Gastroesophageal sphincter (tissue), 4 donors: ENCODE measurements around the gene FGFR1OP2. TPM values are rescaled to one million over a fixed set of nuclear protein-coding genes. Genes with fewer than 3 reads are reported as not detected.

Source experiments
- ATAC-seq: fragments of 150-250 bp; one replicate; pipeline ENCODE4 v1.9.1; 2016; ENCODE audit warnings: mild to moderate bottlenecking, moderate library complexity
- H3K27ac ChIP-seq, 4 donors: fragments of 200-600 bp; sonication (generic) in 3 of 4; 1 replicate in 3 of 4; 2 replicates in 1 of 4; pipeline ENCODE4 v1.5.1; 2016 to 2019
- H3K27me3 ChIP-seq: fragments of 200-600 bp; sonication (generic); one replicate; pipeline ENCODE4 v1.5.1; 2019
- H3K36me3 ChIP-seq, 2 donors: fragments of 200-600 bp; sonication (generic); one replicate each; pipeline ENCODE4 v1.5.1; 2019; ENCODE audit warnings: control low read depth in 1 of 2
- H3K4me1 ChIP-seq, 3 donors: fragments of 200-600 bp; sonication (generic); 1 replicate in 2 of 3; 2 replicates in 1 of 3; pipeline ENCODE4 v1.5.1; 2016 to 2019; ENCODE audit warnings: control low read depth in 2 of 3
- H3K4me3 ChIP-seq, 2 donors: fragments of 200-600 bp; sonication (generic); one replicate each; pipeline ENCODE4 v1.5.1; 2019; ENCODE audit warnings: mild to moderate bottlenecking in 1 of 2, moderate library complexity in 1 of 2
- H3K9me3 ChIP-seq, 3 donors: fragments of 200-600 bp; sonication (generic); one replicate each; pipeline ENCODE4 v1.5.1; 2017 to 2019; ENCODE audit warnings: control low read depth in 2 of 3
- CTCF ChIP-seq, 4 experiments: fragments of 200-600 bp in 2 of 4; fragments of 450-650 bp in 2 of 4; sonication (generic) in 1 of 4; IDR thresholded peaks; one replicate each; pipeline ENCODE4 v1.5.1; 2017 to 2019; ENCODE audit warnings: antibody characterized with exemption in 4 of 4, mild to moderate bottlenecking in 2 of 4, moderate library complexity in 2 of 4
- EP300 ChIP-seq: sonication (generic); formaldehyde crosslinking; IDR thresholded peaks from one replicate; pipeline ENCODE4 v1.6.1; 2017; ENCODE audit warnings: antibody characterized with exemption, mild to moderate bottlenecking
- POLR2A ChIP-seq, 2 donors: fragments of 450-650 bp; IDR thresholded peaks; one replicate each; pipeline ENCODE4 v1.6.1; 2017; ENCODE audit warnings: antibody characterized with exemption in 2 of 2, mild to moderate bottlenecking in 2 of 2, moderate library complexity in 1 of 2
- POLR2AphosphoS5 ChIP-seq: sonication (generic); formaldehyde crosslinking; IDR thresholded peaks from one replicate; pipeline ENCODE4 v1.6.1; 2017; ENCODE audit warnings: antibody characterized with exemption
- WGBS, 2 donors: methylation state at CpG; one replicate each; pipeline ENCODE4 v1.1.5; 2018; ENCODE audit warnings: low coverage in 1 of 2; 5-methylcytosine and 5-hydroxymethylcytosine counted together
- total RNA-seq, 4 donors: library from RNA; depleted of rRNA; stranded (reverse); fragments of >200 nt; gene quantifications; one replicate each; pipeline ENCODE4 v1.1.0, GENCODE V29; 2016

The FGFR1OP2 gene
- total RNA-seq, 4 donors from 2014 or later, result 57.7 to 127 (median 75.1) TPM

- H3K27me3 ChIP-seq, result no peaks in the 10 kb centered on the region
- no peaks in the 10 kb centered on the region for H3K4me1 ChIP-seq
- peaks cover 0 to 78% of the 10 kb centered on the region in 2 donors for H3K36me3 ChIP-seq
- 29 to 45% methylated on average over 1 of the region's 1 CpG for WGBS, 2 donors
- H3K9me3 ChIP-seq, result peaks cover 0 to 6% (median 0%) of the 10 kb centered on the region in 3 donors
- TF ChIP-seq CTCF (IDR thresholded peaks at IDR 0.05) (no peak), EP300 (no peak), POLR2A (IDR thresholded peaks at IDR 0.05) (no peak), POLR2AphosphoS5 (no peak)
- ATAC-seq, result no peak
- no peak overlapping the region for H3K27ac ChIP-seq
- no peak overlapping the region for H3K4me3 ChIP-seq
Observed at GRCh38 chr12:26906024-26906423, 32.2 kb upstream of the FGFR1OP2 start.

DNA sequence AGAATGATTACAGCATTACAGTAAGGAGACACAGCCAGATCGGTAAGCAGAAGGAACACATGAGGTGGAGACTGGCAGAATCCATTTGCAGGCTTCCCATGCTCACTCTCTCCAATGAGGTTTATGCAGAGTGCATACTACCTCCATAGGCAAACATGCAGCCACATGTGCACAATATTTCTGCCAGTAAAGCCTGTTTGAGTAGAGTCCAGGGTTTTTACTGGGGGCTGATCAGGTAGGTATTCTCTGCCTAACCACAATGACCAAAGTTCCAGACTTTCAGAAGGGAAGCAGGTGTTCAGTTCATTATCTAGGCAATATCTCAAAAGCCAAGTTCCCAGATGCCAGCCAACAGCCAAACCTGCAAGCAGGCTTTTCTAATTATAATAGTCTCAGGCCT, 31.6 kb upstream of the FGFR1OP2 start:
- no peak for ATAC-seq
- Histone ChIP-seq H3K9me3 (peaks cover 0 to 6% (median 0%) of the 10 kb centered on the region in 3 donors), H3K4me3 (no peak overlapping the region), H3K4me1 (no peaks in the 10 kb centered on the region), H3K36me3 (peaks cover 0 to 82% of the 10 kb centered on the region in 2 donors), H3K27ac (no peak overlapping the region), H3K27me3 (no peaks in the 10 kb centered on the region)
- TF ChIP-seq CTCF (IDR thresholded peaks at IDR 0.05), result no peak
- no peak for TF ChIP-seq POLR2A (IDR thresholded peaks at IDR 0.05)
- TF ChIP-seq POLR2AphosphoS5, result no peak
- no peak for TF ChIP-seq EP300
- 14 to 80% methylated on average over 1 of the region's 1 CpG for WGBS, 2 donors

DNA sequence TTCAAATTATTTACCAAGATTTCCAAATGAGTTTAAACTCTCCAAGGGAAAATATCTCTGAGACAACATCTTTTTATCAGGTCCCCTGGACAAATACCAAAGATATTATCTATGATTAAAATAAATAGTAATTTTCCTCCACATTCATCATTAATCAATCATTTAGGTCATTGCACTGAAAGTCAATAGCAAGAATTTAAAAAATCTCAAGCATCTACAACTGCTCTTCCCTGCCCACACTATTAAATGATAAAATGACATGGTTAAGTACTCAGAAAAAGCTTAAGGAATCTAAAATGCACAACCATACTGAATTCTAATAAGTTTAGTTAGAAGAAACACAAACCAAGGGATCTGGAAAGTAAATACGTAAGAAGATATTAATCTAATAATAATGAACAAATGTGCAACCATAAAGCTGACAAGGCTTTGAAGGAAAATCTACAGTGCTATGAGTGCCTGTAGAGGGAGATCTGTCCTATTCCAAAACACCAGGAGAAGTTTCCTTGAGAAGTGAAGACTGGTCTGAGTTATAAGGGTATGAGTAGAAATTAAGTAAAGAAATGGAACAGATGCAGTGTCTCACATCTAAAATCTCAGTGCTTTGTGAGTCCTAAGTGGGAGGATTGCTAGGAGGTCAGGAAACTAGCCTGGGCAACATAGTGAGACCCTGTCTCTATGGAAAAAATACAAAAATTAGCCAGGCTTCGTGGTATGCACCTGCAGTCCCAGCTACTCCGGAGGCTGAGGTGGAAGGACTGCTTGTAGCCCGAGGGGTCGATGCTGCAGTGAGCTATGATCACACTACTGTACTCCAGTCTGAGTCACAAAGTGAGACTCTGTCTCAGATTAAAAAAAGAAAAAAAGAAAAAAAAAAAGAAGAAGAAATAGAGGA, 19.7 kb upstream of the FGFR1OP2 start:
- 7 to 71% methylated on average over 1 to 3 of the region's 5 CpGs for WGBS, 2 donors
- no peak for ATAC-seq

GRCh38 chr12:26919216-26919555, 19.1 kb upstream of the FGFR1OP2 start:
- Histone ChIP-seq H3K27ac (no peak overlapping the region), H3K36me3 (peaks cover 3 to 81% of the 10 kb centered on the region in 2 donors), H3K9me3 (no peaks in the 10 kb centered on the region), H3K27me3 (no peaks in the 10 kb centered on the region), H3K4me3 (no peak overlapping the region), H3K4me1 (no peaks in the 10 kb centered on the region)
- WGBS, 2 donors, result 76 to 90% methylated on average over 2 of the region's 2 CpGs
- no peak for TF ChIP-seq POLR2AphosphoS5
- TF ChIP-seq POLR2A (IDR thresholded peaks at IDR 0.05), result no peak
- TF ChIP-seq CTCF (IDR thresholded peaks at IDR 0.05), result no peak
- TF ChIP-seq EP300, result no peak
- no peak for ATAC-seq

More for the DNA sequence above, 19.7 kb upstream of the FGFR1OP2 start:
- Histone ChIP-seq H3K4me1 (no peaks in the 10 kb centered on the region), H3K27ac (peak overlapping the region in 1 of 4 donors; percentile 20), H3K36me3 (peaks cover 3 to 81% of the 10 kb centered on the region in 2 donors), H3K4me3 (no peak overlapping the region), H3K9me3 (no peaks in the 10 kb centered on the region), H3K27me3 (no peaks in the 10 kb centered on the region)
- TF ChIP-seq POLR2A (IDR thresholded peaks at IDR 0.05), result no peak
- peak in 2 of 4 experiments; percentile 21 to 45 for TF ChIP-seq CTCF (IDR thresholded peaks at IDR 0.05)
- TF ChIP-seq EP300, result no peak
- no peak for TF ChIP-seq POLR2AphosphoS5

- no peak for TF ChIP-seq CTCF (IDR thresholded peaks at IDR 0.05)
- TF ChIP-seq POLR2A (IDR thresholded peaks at IDR 0.05), result no peak
- TF ChIP-seq EP300, result no peak
- no peak for TF ChIP-seq POLR2AphosphoS5
- no peak overlapping the region for H3K27ac ChIP-seq
- no peak overlapping the region for H3K4me3 ChIP-seq
- H3K4me1 ChIP-seq, result no peaks in the 10 kb centered on the region
- H3K36me3 ChIP-seq, result peaks cover 3 to 89% of the 10 kb centered on the region in 2 donors
- H3K27me3 ChIP-seq, result no peaks in the 10 kb centered on the region
- no peaks in the 10 kb centered on the region for H3K9me3 ChIP-seq
- WGBS, 2 donors, result 71 to 84% methylated on average over 1 to 3 of the region's 3 CpGs
- ATAC-seq, result no peak
Observed at GRCh38 chr12:26921886-26922285, 16.4 kb upstream of the FGFR1OP2 start.
